Ishikawa (cell line): Measurements from ENCODE around the gene THEM4.

ENCODE experiments used
- CEBPB ChIP-seq: IDR thresholded peaks from 2 replicates; pipeline ENCODE4 v1.6.1; 2012
- CREB1 ChIP-seq: IDR thresholded peaks from 2 replicates; pipeline ENCODE4 v1.6.1; 2012; ENCODE audit warnings: low read depth
- EGR1 ChIP-seq: IDR thresholded peaks from 2 replicates; pipeline ENCODE4 v1.6.1; 2012
- EP300 ChIP-seq: IDR thresholded peaks from 2 replicates; pipeline ENCODE4 v1.6.1; 2012; ENCODE audit warnings: borderline replicate concordance
- FOXM1 ChIP-seq: IDR thresholded peaks from 2 replicates; pipeline ENCODE4 v1.6.1; 2012; ENCODE audit warnings: low read depth, borderline replicate concordance
- NFIC ChIP-seq: IDR thresholded peaks from 2 replicates; pipeline ENCODE4 v1.6.1; 2012
- RAD21 ChIP-seq: IDR thresholded peaks from 2 replicates; pipeline ENCODE4 v1.6.1; 2012; ENCODE audit warnings: low read depth
- TAF1 ChIP-seq: IDR thresholded peaks from 2 replicates; pipeline ENCODE4 v1.6.1; 2012; ENCODE audit warnings: low read depth, mild to moderate bottlenecking
- TCF12 ChIP-seq: IDR thresholded peaks from 2 replicates; pipeline ENCODE4 v1.6.1; 2012; ENCODE audit warnings: low read depth
- TEAD4 ChIP-seq: IDR thresholded peaks from 2 replicates; pipeline ENCODE4 v1.6.1; 2012
- USF1 ChIP-seq: IDR thresholded peaks from 2 replicates; pipeline ENCODE4 v1.6.1; 2012
- YY1 ChIP-seq: IDR thresholded peaks from 2 replicates; pipeline ENCODE4 v1.6.1; 2012; ENCODE audit warnings: low read depth
- ZBTB7A ChIP-seq: IDR thresholded peaks from 2 replicates; pipeline ENCODE4 v1.6.1; 2012; ENCODE audit warnings: low read depth
- TF ChIP-seq, protein P1 (sequence below): IDR thresholded peaks from 2 replicates; pipeline ENCODE4 v1.6.1; 2012
- TF ChIP-seq, protein P2 (sequence below): IDR thresholded peaks from 2 replicates; pipeline ENCODE4 v1.6.1; 2012; ENCODE audit warnings: low read depth, mild to moderate bottlenecking

Gene THEM4

GRCh38 chr1:151907363-151908139 lies 1.8 kb downstream of the THEM4 start:
- TF ChIP-seq USF1 (0 out of 2 replicates have a peak, but pooled peaks have one; percentile 15), EP300 (no peak)

- TF ChIP-seq YY1 = no peak
- TF ChIP-seq FOXM1 = no peak
- TF ChIP-seq CEBPB = no peak
- TF ChIP-seq, protein P1, sequence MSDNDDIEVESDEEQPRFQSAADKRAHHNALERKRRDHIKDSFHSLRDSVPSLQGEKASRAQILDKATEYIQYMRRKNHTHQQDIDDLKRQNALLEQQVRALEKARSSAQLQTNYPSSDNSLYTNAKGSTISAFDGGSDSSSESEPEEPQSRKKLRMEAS = no peak
- TF ChIP-seq CREB1 = no peak
- TF ChIP-seq NFIC = no peak
- TF ChIP-seq TEAD4 = no peak
- TF ChIP-seq TAF1 = no peak
- no peak for TF ChIP-seq TCF12
- TF ChIP-seq, protein P2, sequence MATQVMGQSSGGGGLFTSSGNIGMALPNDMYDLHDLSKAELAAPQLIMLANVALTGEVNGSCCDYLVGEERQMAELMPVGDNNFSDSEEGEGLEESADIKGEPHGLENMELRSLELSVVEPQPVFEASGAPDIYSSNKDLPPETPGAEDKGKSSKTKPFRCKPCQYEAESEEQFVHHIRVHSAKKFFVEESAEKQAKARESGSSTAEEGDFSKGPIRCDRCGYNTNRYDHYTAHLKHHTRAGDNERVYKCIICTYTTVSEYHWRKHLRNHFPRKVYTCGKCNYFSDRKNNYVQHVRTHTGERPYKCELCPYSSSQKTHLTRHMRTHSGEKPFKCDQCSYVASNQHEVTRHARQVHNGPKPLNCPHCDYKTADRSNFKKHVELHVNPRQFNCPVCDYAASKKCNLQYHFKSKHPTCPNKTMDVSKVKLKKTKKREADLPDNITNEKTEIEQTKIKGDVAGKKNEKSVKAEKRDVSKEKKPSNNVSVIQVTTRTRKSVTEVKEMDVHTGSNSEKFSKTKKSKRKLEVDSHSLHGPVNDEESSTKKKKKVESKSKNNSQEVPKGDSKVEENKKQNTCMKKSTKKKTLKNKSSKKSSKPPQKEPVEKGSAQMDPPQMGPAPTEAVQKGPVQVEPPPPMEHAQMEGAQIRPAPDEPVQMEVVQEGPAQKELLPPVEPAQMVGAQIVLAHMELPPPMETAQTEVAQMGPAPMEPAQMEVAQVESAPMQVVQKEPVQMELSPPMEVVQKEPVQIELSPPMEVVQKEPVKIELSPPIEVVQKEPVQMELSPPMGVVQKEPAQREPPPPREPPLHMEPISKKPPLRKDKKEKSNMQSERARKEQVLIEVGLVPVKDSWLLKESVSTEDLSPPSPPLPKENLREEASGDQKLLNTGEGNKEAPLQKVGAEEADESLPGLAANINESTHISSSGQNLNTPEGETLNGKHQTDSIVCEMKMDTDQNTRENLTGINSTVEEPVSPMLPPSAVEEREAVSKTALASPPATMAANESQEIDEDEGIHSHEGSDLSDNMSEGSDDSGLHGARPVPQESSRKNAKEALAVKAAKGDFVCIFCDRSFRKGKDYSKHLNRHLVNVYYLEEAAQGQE = no peak
- no peak for TF ChIP-seq RAD21
- TF ChIP-seq USF1 = no peak
Observed at GRCh38 chr1:151905070-151905442, 4.3 kb downstream of the THEM4 start.

- TF ChIP-seq EP300 = no peak
- no peak for TF ChIP-seq FOXM1
- no peak for TF ChIP-seq NFIC
- TF ChIP-seq TAF1 = no peak
- no peak for TF ChIP-seq CEBPB
- TF ChIP-seq ZBTB7A = no peak
- TF ChIP-seq TCF12 = no peak
- no peak for TF ChIP-seq CREB1
- TF ChIP-seq EGR1 = no peak
- no peak for TF ChIP-seq YY1
Observed at GRCh38 chr1:151902858-151903257, 6.5 kb downstream of the THEM4 start.

GRCh38 chr1:151898519-151898991 lies 10.8 kb downstream of the THEM4 start:
- TF ChIP-seq NFIC (0 out of 2 replicates have a peak, but pooled peaks have one; percentile 16), YY1 (no peak), CEBPB (no peak), FOXM1 (no peak)

DNA sequence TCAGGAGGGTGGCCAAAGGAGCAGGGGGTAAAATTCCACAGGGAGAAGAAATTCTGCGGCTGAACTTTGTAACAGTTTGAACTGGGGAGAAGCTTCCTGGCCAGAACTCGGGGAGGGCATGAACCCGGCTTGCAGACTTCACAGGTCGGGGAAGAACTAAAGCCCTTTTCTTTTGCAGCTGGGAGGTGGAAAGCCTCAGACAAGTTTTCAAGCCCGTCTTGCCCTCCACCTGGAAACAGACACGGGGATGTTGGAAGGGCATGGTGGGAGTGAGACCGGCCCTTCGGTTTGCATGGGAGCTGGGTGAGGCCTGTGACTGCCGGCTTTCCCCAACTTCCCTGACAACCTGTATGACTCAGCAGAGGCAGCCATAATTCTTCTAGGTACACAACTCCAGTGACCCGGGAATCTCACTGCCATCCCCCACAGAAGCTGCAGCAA lies 11.3 kb downstream of the THEM4 start:
- TF ChIP-seq CREB1 = no peak
- no peak for TF ChIP-seq TCF12
- TF ChIP-seq, protein P2 = no peak
- TF ChIP-seq TAF1 = no peak
- no peak for TF ChIP-seq NFIC
- TF ChIP-seq ZBTB7A = no peak
- no peak for TF ChIP-seq YY1
- no peak for TF ChIP-seq FOXM1
- no peak for TF ChIP-seq USF1
- no peak for TF ChIP-seq RAD21
- no peak for TF ChIP-seq CEBPB
- TF ChIP-seq TEAD4 = no peak
- TF ChIP-seq EP300 = no peak
- TF ChIP-seq, protein P1 = no peak
- TF ChIP-seq EGR1 = no peak
